22Rv1 (cell line): ENCODE results near the gene CSTF1.
A peak's percentile ranks its signal among the peaks of the same experiment; 100 is the strongest.
"Not testable (repeated sequence)": the region's sequence is repeated elsewhere in the genome, so short reads cannot be mapped to it uniquely, and the experiment has no call there.

Source experiments
- H3K27ac ChIP-seq: fragments of 450-650 bp; 2 replicates; pipeline ENCODE4 v1.5.1; 2017
- CTCF ChIP-seq: fragments of 450-650 bp; IDR thresholded peaks from 2 replicates; pipeline ENCODE4 v1.5.1; 2017; ENCODE audit warnings: mild to moderate bottlenecking
- ZFX ChIP-seq: fragments of 450-650 bp; IDR thresholded peaks from 2 replicates; pipeline ENCODE4 v1.6.1; 2017; ENCODE audit warnings: antibody characterized with exemption, borderline replicate concordance

Gene CSTF1

DNA sequence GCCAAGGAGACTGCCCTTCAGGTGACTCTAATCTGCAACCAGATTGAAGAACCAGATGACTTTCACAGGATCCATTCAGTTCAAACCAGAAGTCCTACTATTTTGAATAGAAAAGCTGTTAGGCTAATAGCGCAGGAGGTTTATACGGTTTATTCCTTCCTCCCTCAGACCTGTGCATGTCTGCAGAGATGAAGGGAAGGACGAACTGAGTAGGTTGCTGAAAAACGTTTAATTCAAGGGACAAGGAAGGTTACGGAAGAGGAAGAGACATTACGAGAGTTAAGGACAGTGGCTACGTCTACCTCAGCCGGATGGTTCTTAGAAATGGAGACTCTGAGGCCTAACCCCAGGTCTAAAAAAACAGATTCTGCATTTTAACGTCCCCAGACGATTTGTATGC is 1.4 kb upstream of the CSTF1 start:
- peak overlapping the region; percentile 95 for H3K27ac ChIP-seq
- TF ChIP-seq ZFX (no peak), CTCF (no peak)

- TF ChIP-seq CTCF (no peak), ZFX (no peak)
- peak overlapping the region; percentile 95 for H3K27ac ChIP-seq
Observed at GRCh38 chr20:56391596-56392131, 781 bp upstream of the CSTF1 start.

DNA sequence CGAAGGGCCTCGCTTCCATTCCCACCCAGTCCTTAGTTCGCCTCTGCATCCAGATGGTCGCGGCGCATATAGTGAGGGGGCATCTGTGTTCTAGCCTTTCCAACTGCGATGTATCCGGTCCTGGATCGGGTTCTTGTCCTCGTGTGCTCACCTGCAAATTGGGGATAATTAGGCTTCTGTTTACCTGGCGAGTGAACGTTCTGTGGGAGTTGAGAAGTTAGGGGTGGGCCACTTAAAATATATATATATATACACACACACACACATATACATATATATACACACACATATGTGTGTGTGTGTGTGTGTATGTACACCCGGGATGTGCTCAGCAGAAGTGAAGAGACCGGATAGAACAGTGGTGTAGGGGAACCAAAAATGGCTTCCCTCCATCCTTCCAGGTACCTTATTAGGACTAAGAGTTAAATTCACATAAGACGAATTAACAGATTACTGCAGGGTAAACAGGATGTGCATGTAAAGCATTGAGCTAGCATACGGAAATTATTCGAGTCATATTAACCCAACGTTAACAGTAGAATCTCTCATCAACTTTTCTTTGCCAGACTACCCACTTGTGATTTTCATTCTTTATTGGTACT is 537 bp downstream of the CSTF1 start:
- TF ChIP-seq CTCF: no peak
- TF ChIP-seq ZFX: no peak
- H3K27ac ChIP-seq: peak overlapping the region; percentile 95

- TF ChIP-seq ZFX: no peak
- TF ChIP-seq CTCF: no peak
- H3K27ac ChIP-seq: peak overlapping the region; percentile 95; the same call in 1 of the 2 replicates
Observed at GRCh38 chr20:56393653-56394052, 1.2 kb downstream of the CSTF1 start.

DNA sequence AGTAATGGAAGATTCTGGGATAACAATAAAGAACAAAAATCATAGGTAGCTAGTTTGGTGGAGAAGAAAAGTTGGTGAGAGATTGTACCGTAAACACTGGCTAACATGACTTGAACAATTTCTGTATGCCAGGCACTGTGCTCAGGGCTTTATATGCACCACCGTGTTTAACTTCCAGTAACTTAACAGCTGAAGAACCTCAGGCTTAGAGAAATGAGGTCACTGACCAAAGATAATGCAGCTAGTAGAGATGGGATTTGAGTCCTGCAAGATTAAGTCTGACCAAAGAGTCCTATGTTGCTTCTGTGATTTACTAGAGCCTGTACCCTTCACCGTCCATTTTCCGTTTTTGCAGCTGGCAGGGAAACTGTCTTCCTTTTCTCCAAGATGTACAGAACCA is 2.7 kb downstream of the CSTF1 start:
- TF ChIP-seq CTCF (no peak), ZFX (no peak)
- no peak overlapping the region for H3K27ac ChIP-seq

DNA sequence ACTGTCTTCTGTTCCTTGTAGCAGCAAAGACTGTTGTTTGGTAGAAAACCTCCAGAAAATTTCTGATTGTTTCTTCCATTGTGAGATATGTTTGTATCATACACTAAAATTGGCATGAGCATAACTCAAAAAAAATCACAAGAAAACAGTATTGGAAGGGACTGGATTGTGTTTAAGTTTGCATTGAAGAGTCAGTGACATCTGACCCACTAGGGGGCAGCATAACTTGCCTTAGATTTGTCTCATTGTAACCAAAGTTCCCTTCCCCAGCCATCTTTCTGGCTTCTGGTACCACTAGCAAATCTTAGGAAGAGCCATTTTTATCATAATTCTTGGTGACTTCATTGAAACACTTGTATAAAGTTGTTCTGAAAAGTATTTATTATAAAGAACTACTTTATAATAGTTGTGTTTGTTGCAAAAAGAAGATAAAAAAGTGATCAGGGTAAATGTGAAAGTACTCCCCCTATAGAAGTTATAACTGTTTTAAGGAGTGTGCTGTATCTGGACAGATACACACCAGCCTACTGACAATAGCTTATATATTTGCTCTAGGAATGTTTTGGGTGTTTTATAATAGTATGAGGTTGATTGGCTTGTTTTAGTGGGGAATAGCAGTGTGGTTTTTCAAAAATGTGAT is 7.7 kb downstream of the CSTF1 start:
- H3K27ac ChIP-seq: no peak overlapping the region
- TF ChIP-seq ZFX (no peak), CTCF (peak; percentile 88)

- H3K27ac ChIP-seq: no peak overlapping the region
- TF ChIP-seq ZFX: no peak
- no peak for TF ChIP-seq CTCF
Observed at GRCh38 chr20:56403465-56403864, 11.0 kb downstream of the CSTF1 start.

DNA sequence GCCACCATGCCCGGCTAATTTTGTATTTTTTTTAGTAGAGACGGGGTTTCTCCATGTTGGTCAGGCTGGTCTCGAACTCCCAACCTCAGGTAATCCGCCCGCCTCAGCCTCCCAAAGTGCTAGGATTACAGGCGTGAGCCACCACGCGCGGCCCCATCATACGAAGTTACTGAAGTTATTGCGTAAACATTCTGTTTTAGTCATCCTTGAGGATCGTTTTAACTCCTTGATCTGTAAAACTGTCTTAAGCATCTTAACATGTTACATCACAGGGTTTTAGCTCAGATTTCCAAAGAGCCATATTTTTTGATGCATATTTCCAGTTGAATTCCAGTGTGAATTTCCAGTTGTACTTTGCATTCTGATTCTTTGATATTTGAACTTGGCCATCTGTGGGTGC is 12.9 kb downstream of the CSTF1 start:
- not testable (repeated sequence) for H3K27ac ChIP-seq
